GM21381 (cell line): ENCODE measurements around the gene GTPBP3.

Experiments
- ATAC-seq: cut with Tn5 transposase; IDR thresholded peaks from one replicate; pipeline ENCODE4 v1.9.1; 2021; ENCODE audit warnings: mild to moderate bottlenecking, moderate library complexity; ENCODE audit not compliant: unreplicated experiment

GTPBP3 gene

GRCh38 chr19:17379221-17379631 is 41.9 kb downstream of the GTPBP3 start:
- no peak for ATAC-seq

- no peak for ATAC-seq
Observed at GRCh38 chr19:17380426-17381138, 43.2 kb downstream of the GTPBP3 start.

GRCh38 chr19:17385878-17386611 is 48.7 kb downstream of the GTPBP3 start:
- no peak for ATAC-seq

DNA sequence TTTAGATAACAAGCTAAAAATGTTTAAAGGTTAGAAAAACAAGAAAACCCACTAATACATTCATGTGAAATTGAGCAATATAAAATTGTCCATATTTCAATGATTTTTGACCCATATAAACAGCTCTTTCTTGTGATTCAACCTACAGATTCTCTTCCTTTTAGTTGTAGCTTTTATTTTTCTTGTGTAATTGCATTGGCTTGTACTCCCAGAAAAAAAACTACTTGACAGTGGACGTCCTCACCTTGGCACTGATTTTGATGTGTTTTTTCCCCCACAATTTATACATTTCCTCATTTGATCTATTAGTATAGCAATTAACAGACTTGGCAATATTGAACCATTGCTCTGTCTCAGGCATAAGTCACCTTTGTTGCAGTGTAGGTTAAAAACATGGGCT is 51.9 kb downstream of the GTPBP3 start:
- no peak for ATAC-seq

- no peak for ATAC-seq
Observed at GRCh38 chr19:17389957-17390664, 52.8 kb downstream of the GTPBP3 start.

GRCh38 chr19:17390665-17391370 is 53.5 kb downstream of the GTPBP3 start:
- peak; percentile 92 for ATAC-seq

DNA sequence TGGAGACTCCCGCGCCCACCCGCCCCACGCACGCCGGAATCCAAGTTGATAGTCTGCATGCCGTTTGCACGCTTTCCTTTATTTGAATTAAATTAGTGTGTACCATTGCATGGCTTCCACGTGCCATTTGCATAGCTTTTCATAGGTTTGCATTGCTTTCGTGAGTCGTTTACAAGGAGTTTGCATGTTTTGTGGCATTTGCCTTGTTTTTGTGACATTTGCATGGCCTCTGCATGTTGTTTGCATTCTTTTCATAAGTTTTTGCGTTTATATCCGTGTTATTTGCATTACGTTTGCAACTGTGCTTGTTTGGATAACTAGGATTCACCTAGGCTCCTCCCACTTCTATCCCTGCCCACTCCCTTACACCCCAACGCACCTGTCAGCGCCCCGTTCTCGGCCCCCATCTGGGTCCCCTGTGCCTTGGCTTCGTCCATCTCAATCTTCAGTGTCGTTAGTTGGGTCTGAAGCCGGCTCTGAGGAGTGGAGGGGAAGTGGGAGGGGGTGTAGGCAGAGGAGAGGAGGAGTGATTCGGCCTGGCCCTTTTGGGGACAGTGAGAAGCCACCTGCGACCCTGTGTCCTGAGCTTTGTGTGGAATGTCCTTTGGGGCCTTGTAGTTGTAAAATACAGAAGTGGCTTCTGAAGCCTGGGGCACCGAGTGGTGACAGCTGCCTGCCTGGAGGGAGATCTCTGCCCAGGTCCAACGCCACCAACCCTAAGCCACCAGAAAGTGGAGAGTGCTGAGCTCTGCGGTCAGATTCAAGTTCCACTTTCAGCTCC is 54.2 kb downstream of the GTPBP3 start:
- no peak for ATAC-seq
